Fibroblast of skin of left biceps (primary cell): Measurements from ENCODE around the gene ACTMAP.
"Not testable (repeated sequence)": the region's sequence is repeated elsewhere in the genome, so short reads cannot be mapped to it uniquely, and the experiment has no call there.

Source experiments
- DNase-seq, 2 experiments: peaks; one replicate each; pipeline ENCODE4 v3.0.0-alpha.2; 2013; ENCODE audit warnings: low read depth in 2 of 2

Gene ACTMAP

GRCh38 chr19:40743926-40744325 is 6.4 kb downstream of the ACTMAP start:
- DNase-seq: no peak

- DNase-seq: no peak
Measured at GRCh38 chr19:40742886-40743285, 7.4 kb downstream of the ACTMAP start.

- DNase-seq: no peak
Measured at GRCh38 chr19:40742477-40742876, 7.8 kb downstream of the ACTMAP start.

GRCh38 chr19:40741527-40742390 is 8.5 kb downstream of the ACTMAP start:
- DNase-seq: no peak

- DNase-seq: no peak
Measured at GRCh38 chr19:40740747-40741146, 9.5 kb downstream of the ACTMAP start.

- DNase-seq: no peak
Measured at GRCh38 chr19:40739871-40740703, 10.2 kb downstream of the ACTMAP start.

GRCh38 chr19:40739030-40739839 is 11.0 kb downstream of the ACTMAP start:
- DNase-seq: no peak

- DNase-seq: no peak
Measured at GRCh38 chr19:40737102-40737644, 13.1 kb downstream of the ACTMAP start.

- no peak for DNase-seq
Measured at GRCh38 chr19:40736661-40737060, 13.6 kb downstream of the ACTMAP start.

GRCh38 chr19:40735013-40735771 is 15.1 kb downstream of the ACTMAP start:
- no peak for DNase-seq

- no peak for DNase-seq
Measured at GRCh38 chr19:40733149-40733548, 17.1 kb downstream of the ACTMAP start.

GRCh38 chr19:40732304-40732703 is 18.0 kb downstream of the ACTMAP start:
- DNase-seq: not testable (repeated sequence)

- not testable (repeated sequence) for DNase-seq
Measured at GRCh38 chr19:40730065-40730464, 20.2 kb downstream of the ACTMAP start.

- no peak for DNase-seq
Measured at GRCh38 chr19:40726279-40726678, 24.0 kb downstream of the ACTMAP start.

GRCh38 chr19:40724855-40725254 is 25.4 kb downstream of the ACTMAP start:
- no peak for DNase-seq

- no peak for DNase-seq
Measured at GRCh38 chr19:40724315-40724714, 26.0 kb downstream of the ACTMAP start.

GRCh38 chr19:40723661-40724254 is 26.5 kb downstream of the ACTMAP start:
- DNase-seq: no peak

GRCh38 chr19:40721936-40722661 is 28.2 kb downstream of the ACTMAP start:
- DNase-seq: no peak

- DNase-seq: no peak
Measured at GRCh38 chr19:40721140-40721486, 29.2 kb downstream of the ACTMAP start.

- no peak for DNase-seq
Measured at GRCh38 chr19:40719414-40719894, 30.8 kb downstream of the ACTMAP start.
